Astrocyte (in vitro differentiated cells and primary cell): Measurements from ENCODE around the gene CLEC20A. TPM values are rescaled to one million over a fixed set of nuclear protein-coding genes. Genes with fewer than 3 reads are reported as not detected.

ENCODE experiments used
- DNase-seq: peaks from one replicate; pipeline ENCODE4 v3.0.0-alpha.2; 2010; ENCODE audit warnings: low read depth
- FAIRE-seq: peaks from 2 replicates; lab custom pipeline; 2011; peaks lifted over from hg19 to GRCh38; lab: Jason Lieb, UNC
- H2AFZ ChIP-seq: 2 replicates; pipeline ENCODE4 v1.6.0; 2012; ENCODE audit warnings: low read depth, low read length, inconsistent platforms
- H3K27ac ChIP-seq: 2 replicates; pipeline ENCODE4 v1.5.1; 2011; ENCODE audit warnings: low read depth, low read length, inconsistent platforms
- H3K27me3 ChIP-seq: 2 replicates; pipeline ENCODE4 v1.6.0; 2011; ENCODE audit warnings: low read length, inconsistent platforms; ENCODE audit not compliant: insufficient read depth
- H3K36me3 ChIP-seq: 2 replicates; pipeline ENCODE4 v1.5.1; 2011; ENCODE audit warnings: low read length, inconsistent platforms; ENCODE audit not compliant: insufficient read depth
- H3K4me1 ChIP-seq: 2 replicates; pipeline ENCODE4 v1.5.1; 2011; ENCODE audit warnings: low read length, inconsistent platforms; ENCODE audit not compliant: insufficient read depth
- H3K4me2 ChIP-seq: 2 replicates; pipeline ENCODE4 v1.6.0; 2012; ENCODE audit warnings: low read length, inconsistent platforms
- H3K4me3 ChIP-seq: 2 replicates; pipeline ENCODE4 v1.5.1; 2011; ENCODE audit warnings: low read depth, mild to moderate bottlenecking, low read length, inconsistent platforms; ENCODE audit not compliant: insufficient read depth
- H3K79me2 ChIP-seq: 2 replicates; pipeline ENCODE4 v1.6.0; 2012; ENCODE audit warnings: mild to moderate bottlenecking, low read length, inconsistent platforms; ENCODE audit not compliant: insufficient read depth
- H3K9ac ChIP-seq: 2 replicates; pipeline ENCODE4 v1.6.0; 2012; ENCODE audit warnings: mild to moderate bottlenecking, low read length, inconsistent platforms
- H3K9me3 ChIP-seq: 2 replicates; pipeline ENCODE4 v1.5.1; 2012; ENCODE audit warnings: low read depth, mild to moderate bottlenecking, low read length, inconsistent platforms; ENCODE audit not compliant: insufficient read depth
- H4K20me1 ChIP-seq: 2 replicates; pipeline ENCODE4 v1.6.0; 2012; ENCODE audit warnings: low read length, inconsistent platforms; ENCODE audit not compliant: insufficient read depth
- H3K27ac Mint-ChIP-seq: one replicate; pipeline ENCODE4 v1.8.0; 2021; ENCODE audit warnings: mild to moderate bottlenecking, mixed read lengths; ENCODE audit not compliant: unreplicated experiment
- H3K27me3 Mint-ChIP-seq: one replicate; pipeline ENCODE4 v1.8.0; 2021; ENCODE audit warnings: low read depth, mixed read lengths; ENCODE audit not compliant: unreplicated experiment
- H3K36me3 Mint-ChIP-seq: one replicate; pipeline ENCODE4 v1.8.0; 2021; ENCODE audit warnings: low read depth, mixed read lengths; ENCODE audit not compliant: unreplicated experiment
- H3K4me1 Mint-ChIP-seq: one replicate; pipeline ENCODE4 v1.8.0; 2021; ENCODE audit warnings: low read depth, mixed read lengths; ENCODE audit not compliant: unreplicated experiment
- H3K4me3 Mint-ChIP-seq: one replicate; pipeline ENCODE4 v1.8.0; 2021; ENCODE audit warnings: mild to moderate bottlenecking, moderate library complexity, mixed read lengths; ENCODE audit not compliant: unreplicated experiment
- H3K9me3 Mint-ChIP-seq: one replicate; pipeline ENCODE4 v1.8.0; 2021; ENCODE audit warnings: mild to moderate bottlenecking, mixed read lengths; ENCODE audit not compliant: unreplicated experiment
- CTCF ChIP-seq: IDR thresholded peaks from 2 replicates; pipeline ENCODE4 v1.5.1; 2011; ENCODE audit warnings: low read depth, mild to moderate bottlenecking, inconsistent platforms, low read length, moderate library complexity; ENCODE audit not compliant: insufficient read depth
- EZH2 ChIP-seq: IDR thresholded peaks from 2 replicates; pipeline ENCODE4 v1.6.1; 2012; ENCODE audit warnings: mild to moderate bottlenecking, low read length, inconsistent platforms; ENCODE audit not compliant: insufficient read depth
- total RNA-seq: library from RNA; stranded (reverse); gene quantifications from 2 replicates; pipeline ENCODE4 v1.2.1, GENCODE V29; 2021

The CLEC20A gene
- total RNA-seq, 1 donor from 2014 or later, result not detected

DNA sequence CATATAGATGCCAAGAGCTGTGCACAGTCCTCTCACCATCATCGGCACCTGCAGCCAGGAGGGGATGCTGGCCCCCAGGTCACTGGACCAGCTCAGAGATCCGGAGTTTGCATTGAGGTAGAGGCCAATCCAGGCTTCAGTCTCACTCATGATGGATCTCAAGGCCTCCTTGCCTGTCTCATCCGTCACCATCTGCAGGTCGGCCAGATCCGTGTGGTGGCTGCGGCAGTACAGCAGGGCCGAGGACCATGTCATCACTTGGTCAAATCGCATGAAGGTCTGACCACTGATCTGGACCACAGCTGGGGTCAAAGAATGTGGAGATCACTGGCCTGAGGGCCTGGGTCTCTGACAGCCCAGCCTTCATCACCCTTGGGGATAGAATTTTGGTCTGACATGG, 6.6 kb downstream of the CLEC20A start:
- no peak overlapping the region for H3K9ac ChIP-seq
- no peaks in the 10 kb centered on the region for H4K20me1 ChIP-seq
- H3K4me3 Mint-ChIP-seq, result no peak overlapping the region
- H3K27ac ChIP-seq, result no peak overlapping the region
- no peaks in the 10 kb centered on the region for H3K79me2 ChIP-seq
- H3K36me3 ChIP-seq, result no peaks in the 10 kb centered on the region
- H3K4me3 ChIP-seq, result no peak overlapping the region
- no peak for DNase-seq
- peaks cover 21% of the 10 kb centered on the region for H3K27me3 Mint-ChIP-seq
- no peaks in the 10 kb centered on the region for H3K36me3 Mint-ChIP-seq
- H3K27ac Mint-ChIP-seq, result no peak overlapping the region
- H3K4me1 Mint-ChIP-seq, result peaks cover 3% of the 10 kb centered on the region
- H3K4me1 ChIP-seq, result peaks cover 2% of the 10 kb centered on the region
- TF ChIP-seq EZH2 (no peak), CTCF (no peak)
- H3K27me3 ChIP-seq, result no peaks in the 10 kb centered on the region
- H2AFZ ChIP-seq, result no peak overlapping the region
- FAIRE-seq, result no peak
- H3K9me3 ChIP-seq, result no peaks in the 10 kb centered on the region
- no peak overlapping the region for H3K4me2 ChIP-seq
- no peaks in the 10 kb centered on the region for H3K9me3 Mint-ChIP-seq

- Mint-ChIP-seq H3K4me1 (peaks cover 3% of the 10 kb centered on the region), H3K9me3 (no peaks in the 10 kb centered on the region), H3K4me3 (no peak overlapping the region), H3K27ac (no peak overlapping the region), H3K27me3 (peaks cover 16% of the 10 kb centered on the region), H3K36me3 (no peaks in the 10 kb centered on the region)
- Histone ChIP-seq H3K4me2 (no peak overlapping the region), H3K79me2 (no peaks in the 10 kb centered on the region), H3K36me3 (no peaks in the 10 kb centered on the region), H3K4me3 (no peak overlapping the region), H3K27me3 (no peaks in the 10 kb centered on the region), H3K27ac (no peak overlapping the region), H3K4me1 (peaks cover 2% of the 10 kb centered on the region), H3K9ac (no peak overlapping the region), H4K20me1 (no peaks in the 10 kb centered on the region), H2AFZ (no peak overlapping the region), H3K9me3 (no peaks in the 10 kb centered on the region)
- no peak for FAIRE-seq
- no peak for TF ChIP-seq CTCF
- TF ChIP-seq EZH2, result no peak
- DNase-seq, result no peak
These were observed 7.4 kb downstream of the CLEC20A start for GRCh38 chr1:178489399-178489798.

- Mint-ChIP-seq H3K36me3 (peaks cover 3% of the 10 kb centered on the region), H3K4me1 (peaks cover 3% of the 10 kb centered on the region), H3K27me3 (peaks cover 11% of the 10 kb centered on the region), H3K9me3 (peaks cover 2% of the 10 kb centered on the region), H3K4me3 (no peak overlapping the region), H3K27ac (no peak overlapping the region)
- Histone ChIP-seq H3K4me3 (no peak overlapping the region), H3K9me3 (no peaks in the 10 kb centered on the region), H3K27ac (no peak overlapping the region), H2AFZ (no peak overlapping the region), H3K27me3 (no peaks in the 10 kb centered on the region), H3K79me2 (no peaks in the 10 kb centered on the region), H3K9ac (no peak overlapping the region), H4K20me1 (no peaks in the 10 kb centered on the region), H3K4me2 (no peak overlapping the region), H3K4me1 (peaks cover 2% of the 10 kb centered on the region), H3K36me3 (no peaks in the 10 kb centered on the region)
- TF ChIP-seq EZH2, result no peak
- TF ChIP-seq CTCF, result no peak
- FAIRE-seq, result no peak
- no peak for DNase-seq
These were observed 8.4 kb downstream of the CLEC20A start for GRCh38 chr1:178488393-178488792.
